BE2C (cell line): ENCODE data around the gene MAP6.
"Not testable (repeated sequence)": the region's sequence is repeated elsewhere in the genome, so short reads cannot be mapped to it uniquely, and the experiment has no call there.

Experiments used
- DNase-seq: peaks from one replicate; pipeline ENCODE4 v3.0.0-alpha.2; 2020
- H3K27me3 ChIP-seq: fragments of 250-450 bp; sonication (Bioruptor Pico); 2 replicates; pipeline ENCODE4 v1.5.1; 2020; ENCODE audit warnings: mild to moderate bottlenecking
- H3K36me3 ChIP-seq: fragments of 250-450 bp; sonication (Bioruptor Pico); 2 replicates; pipeline ENCODE4 v1.5.1; 2020; ENCODE audit warnings: mild to moderate bottlenecking
- H3K4me1 ChIP-seq: fragments of 250-450 bp; sonication (Bioruptor Pico); 2 replicates; pipeline ENCODE4 v1.5.1; 2020
- H3K4me3 ChIP-seq: 2 replicates; pipeline ENCODE4 v1.5.1; 2011; ENCODE audit warnings: low read depth, low read length
- H3K9me3 ChIP-seq: fragments of 250-450 bp; sonication (Bioruptor Pico); 2 replicates; pipeline ENCODE4 v1.5.1; 2020
- CTCF ChIP-seq: IDR thresholded peaks from 2 replicates; pipeline ENCODE4 v1.5.1; 2012; ENCODE audit warnings: mild to moderate bottlenecking, low read depth, low read length

MAP6 gene

DNA sequence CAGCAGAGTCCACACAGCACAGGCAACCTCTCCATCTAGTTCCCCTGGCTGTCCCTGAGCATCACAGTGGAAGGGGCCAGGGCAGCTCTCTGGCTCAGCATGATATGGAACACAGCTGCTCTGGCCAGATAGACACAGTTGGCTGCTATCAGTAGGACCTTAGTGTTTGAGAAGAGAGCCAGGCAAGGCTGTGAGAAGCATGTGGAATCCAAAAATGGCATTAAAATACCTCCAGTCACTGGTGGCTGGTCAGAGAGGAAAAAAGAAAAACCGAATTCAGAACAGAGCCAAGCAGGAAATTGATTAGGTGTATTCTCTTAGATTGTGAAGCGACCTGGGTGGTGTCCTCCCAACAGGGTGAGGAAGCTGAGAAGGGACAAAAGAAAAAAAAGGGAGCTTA is 78.9 kb downstream of the MAP6 start:
- TF ChIP-seq CTCF: no peak
- Histone ChIP-seq H3K4me3 (no peak overlapping the region), H3K9me3 (no peaks in the 10 kb centered on the region), H3K27me3 (no peaks in the 10 kb centered on the region), H3K36me3 (no peaks in the 10 kb centered on the region), H3K4me1 (no peaks in the 10 kb centered on the region)
- no peak for DNase-seq

DNA sequence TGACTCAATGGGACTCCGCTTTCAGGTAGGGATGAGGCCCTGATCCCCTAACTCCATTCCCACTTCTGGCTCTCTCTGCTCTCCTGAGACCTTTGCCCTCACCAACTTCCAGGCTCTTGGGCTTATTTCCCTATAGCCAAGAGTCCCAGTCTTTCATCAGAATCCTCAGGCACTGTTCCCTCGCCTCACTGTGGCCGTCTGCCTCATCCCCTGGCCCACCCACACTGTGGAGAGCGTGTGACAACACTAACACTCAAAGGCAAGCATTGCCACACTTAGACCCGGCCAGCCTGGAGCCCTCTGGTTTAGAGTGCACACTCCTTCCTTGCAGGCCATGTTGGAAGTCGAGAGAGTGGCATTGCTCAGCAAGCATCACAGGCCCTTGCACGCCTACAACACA is 79.8 kb downstream of the MAP6 start:
- H3K36me3 ChIP-seq: no peaks in the 10 kb centered on the region
- H3K4me3 ChIP-seq: no peak overlapping the region
- H3K4me1 ChIP-seq: peaks cover 2% of the 10 kb centered on the region; the same call in 1 of the 2 replicates
- no peaks in the 10 kb centered on the region for H3K27me3 ChIP-seq
- no peak for TF ChIP-seq CTCF
- DNase-seq: no peak
- H3K9me3 ChIP-seq: no peaks in the 10 kb centered on the region

GRCh38 chr11:75588051-75588481 is 80.8 kb downstream of the MAP6 start:
- no peak for TF ChIP-seq CTCF
- Histone ChIP-seq H3K9me3 (no peaks in the 10 kb centered on the region), H3K27me3 (no peaks in the 10 kb centered on the region), H3K4me3 (no peak overlapping the region), H3K4me1 (peaks cover 3% of the 10 kb centered on the region; the same call in 1 of the 2 replicates), H3K36me3 (no peaks in the 10 kb centered on the region)
- no peak for DNase-seq

GRCh38 chr11:75586395-75586794 is 82.4 kb downstream of the MAP6 start:
- H3K4me3 ChIP-seq: no peak overlapping the region
- H3K27me3 ChIP-seq: no peaks in the 10 kb centered on the region
- no peaks in the 10 kb centered on the region for H3K36me3 ChIP-seq
- no peak for TF ChIP-seq CTCF
- DNase-seq: no peak
- H3K9me3 ChIP-seq: no peaks in the 10 kb centered on the region
- peaks cover 7% of the 10 kb centered on the region; the same call in 1 of the 2 replicates for H3K4me1 ChIP-seq

GRCh38 chr11:75585293-75585670 is 83.6 kb downstream of the MAP6 start:
- no peaks in the 10 kb centered on the region for H3K36me3 ChIP-seq
- H3K9me3 ChIP-seq: no peaks in the 10 kb centered on the region
- no peaks in the 10 kb centered on the region for H3K27me3 ChIP-seq
- peaks cover 7% of the 10 kb centered on the region; the same call in 1 of the 2 replicates for H3K4me1 ChIP-seq
- no peak for DNase-seq
- TF ChIP-seq CTCF: no peak
- no peak overlapping the region for H3K4me3 ChIP-seq

- DNase-seq, H3K4me3 ChIP-seq, H3K36me3 ChIP-seq: not testable (repeated sequence)
Measured at GRCh38 chr11:75584659-75585292, 84.1 kb downstream of the MAP6 start.

More at GRCh38 chr11:75584659-75585292, 84.1 kb downstream of the MAP6 start:
- not testable (repeated sequence) for H3K27me3 ChIP-seq, H3K9me3 ChIP-seq, H3K4me1 ChIP-seq
